Measurements from ENCODE around the gene GPS2.

DNA sequence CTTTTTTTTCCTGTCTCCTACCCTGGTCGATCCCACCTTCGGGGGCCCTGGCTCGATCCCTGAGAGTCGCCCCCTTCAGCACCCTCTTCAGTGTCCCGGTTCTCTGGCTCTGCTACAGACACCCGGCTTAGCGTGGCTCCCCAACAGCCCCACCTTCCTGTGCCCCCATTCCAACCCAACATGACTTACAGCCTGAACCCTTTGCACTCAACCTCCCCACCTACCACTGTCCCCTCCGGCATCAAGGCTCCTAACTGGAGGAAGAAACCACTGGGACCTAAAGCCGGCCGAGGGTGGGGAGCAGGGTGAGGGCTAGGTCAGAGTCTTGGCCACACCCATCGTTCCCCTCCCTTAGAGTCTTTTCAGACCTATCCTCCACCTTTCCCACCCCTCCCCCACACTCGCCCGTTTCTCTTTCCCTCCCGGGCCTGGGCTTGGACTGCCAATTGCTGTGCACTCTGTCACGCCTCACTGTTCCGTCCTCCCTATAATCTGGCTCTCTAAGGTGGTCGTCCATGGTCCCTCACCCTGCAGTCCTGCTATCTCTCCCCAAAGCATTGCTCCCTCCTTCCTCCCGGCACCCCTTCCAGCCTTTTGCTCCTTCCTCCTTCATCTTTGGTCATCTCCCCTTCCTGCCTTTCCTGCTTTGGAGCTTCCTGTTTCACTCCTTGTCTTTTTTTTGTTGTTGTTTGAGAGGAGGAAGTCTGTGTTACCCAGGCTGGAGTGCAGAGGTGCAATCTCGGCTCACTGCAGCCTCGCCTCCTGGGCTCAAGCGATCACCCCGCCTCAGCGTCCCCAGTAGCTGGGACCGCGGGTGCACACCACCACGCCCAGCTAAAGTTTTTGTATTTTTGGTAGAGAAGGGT lies 52.0 kb downstream of the GPS2 start:
- no peak for TF ChIP-seq SETDB1 (IDR thresholded peaks at IDR 0.05; ENCODE audit: insufficient read length, low read length)
- TF ChIP-seq, protein P1, sequence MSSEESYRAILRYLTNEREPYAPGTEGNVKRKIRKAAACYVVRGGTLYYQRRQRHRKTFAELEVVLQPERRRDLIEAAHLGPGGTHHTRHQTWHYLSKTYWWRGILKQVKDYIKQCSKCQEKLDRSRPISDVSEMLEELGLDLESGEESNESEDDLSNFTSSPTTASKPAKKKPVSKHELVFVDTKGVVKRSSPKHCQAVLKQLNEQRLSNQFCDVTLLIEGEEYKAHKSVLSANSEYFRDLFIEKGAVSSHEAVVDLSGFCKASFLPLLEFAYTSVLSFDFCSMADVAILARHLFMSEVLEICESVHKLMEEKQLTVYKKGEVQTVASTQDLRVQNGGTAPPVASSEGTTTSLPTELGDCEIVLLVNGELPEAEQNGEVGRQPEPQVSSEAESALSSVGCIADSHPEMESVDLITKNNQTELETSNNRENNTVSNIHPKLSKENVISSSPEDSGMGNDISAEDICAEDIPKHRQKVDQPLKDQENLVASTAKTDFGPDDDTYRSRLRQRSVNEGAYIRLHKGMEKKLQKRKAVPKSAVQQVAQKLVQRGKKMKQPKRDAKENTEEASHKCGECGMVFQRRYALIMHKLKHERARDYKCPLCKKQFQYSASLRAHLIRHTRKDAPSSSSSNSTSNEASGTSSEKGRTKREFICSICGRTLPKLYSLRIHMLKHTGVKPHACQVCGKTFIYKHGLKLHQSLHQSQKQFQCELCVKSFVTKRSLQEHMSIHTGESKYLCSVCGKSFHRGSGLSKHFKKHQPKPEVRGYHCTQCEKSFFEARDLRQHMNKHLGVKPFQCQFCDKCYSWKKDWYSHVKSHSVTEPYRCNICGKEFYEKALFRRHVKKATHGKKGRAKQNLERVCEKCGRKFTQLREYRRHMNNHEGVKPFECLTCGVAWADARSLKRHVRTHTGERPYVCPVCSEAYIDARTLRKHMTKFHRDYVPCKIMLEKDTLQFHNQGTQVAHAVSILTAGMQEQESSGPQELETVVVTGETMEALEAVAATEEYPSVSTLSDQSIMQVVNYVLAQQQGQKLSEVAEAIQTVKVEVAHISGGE (tag by site-specific recombination; conservative IDR thresholded peaks at IDR 0.05; ENCODE audit: low read depth): no peak
- TF ChIP-seq ZNF140 (tag by site-specific recombination; IDR thresholded peaks at IDR 0.05): no peak
- TF ChIP-seq, protein P2, sequence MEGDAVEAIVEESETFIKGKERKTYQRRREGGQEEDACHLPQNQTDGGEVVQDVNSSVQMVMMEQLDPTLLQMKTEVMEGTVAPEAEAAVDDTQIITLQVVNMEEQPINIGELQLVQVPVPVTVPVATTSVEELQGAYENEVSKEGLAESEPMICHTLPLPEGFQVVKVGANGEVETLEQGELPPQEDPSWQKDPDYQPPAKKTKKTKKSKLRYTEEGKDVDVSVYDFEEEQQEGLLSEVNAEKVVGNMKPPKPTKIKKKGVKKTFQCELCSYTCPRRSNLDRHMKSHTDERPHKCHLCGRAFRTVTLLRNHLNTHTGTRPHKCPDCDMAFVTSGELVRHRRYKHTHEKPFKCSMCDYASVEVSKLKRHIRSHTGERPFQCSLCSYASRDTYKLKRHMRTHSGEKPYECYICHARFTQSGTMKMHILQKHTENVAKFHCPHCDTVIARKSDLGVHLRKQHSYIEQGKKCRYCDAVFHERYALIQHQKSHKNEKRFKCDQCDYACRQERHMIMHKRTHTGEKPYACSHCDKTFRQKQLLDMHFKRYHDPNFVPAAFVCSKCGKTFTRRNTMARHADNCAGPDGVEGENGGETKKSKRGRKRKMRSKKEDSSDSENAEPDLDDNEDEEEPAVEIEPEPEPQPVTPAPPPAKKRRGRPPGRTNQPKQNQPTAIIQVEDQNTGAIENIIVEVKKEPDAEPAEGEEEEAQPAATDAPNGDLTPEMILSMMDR (tag by site-specific recombination; IDR thresholded peaks at IDR 0.05): no peak
- TF ChIP-seq, protein P3, sequence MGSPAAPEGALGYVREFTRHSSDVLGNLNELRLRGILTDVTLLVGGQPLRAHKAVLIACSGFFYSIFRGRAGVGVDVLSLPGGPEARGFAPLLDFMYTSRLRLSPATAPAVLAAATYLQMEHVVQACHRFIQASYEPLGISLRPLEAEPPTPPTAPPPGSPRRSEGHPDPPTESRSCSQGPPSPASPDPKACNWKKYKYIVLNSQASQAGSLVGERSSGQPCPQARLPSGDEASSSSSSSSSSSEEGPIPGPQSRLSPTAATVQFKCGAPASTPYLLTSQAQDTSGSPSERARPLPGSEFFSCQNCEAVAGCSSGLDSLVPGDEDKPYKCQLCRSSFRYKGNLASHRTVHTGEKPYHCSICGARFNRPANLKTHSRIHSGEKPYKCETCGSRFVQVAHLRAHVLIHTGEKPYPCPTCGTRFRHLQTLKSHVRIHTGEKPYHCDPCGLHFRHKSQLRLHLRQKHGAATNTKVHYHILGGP (tag by site-specific recombination; IDR thresholded peaks at IDR 0.05): no peak; the same call in 1 of the 2 replicates
- no peak for TF ChIP-seq ZNF560 (tag by site-specific recombination; IDR thresholded peaks at IDR 0.05; ENCODE audit: borderline replicate concordance)
- TF ChIP-seq, protein P4, sequence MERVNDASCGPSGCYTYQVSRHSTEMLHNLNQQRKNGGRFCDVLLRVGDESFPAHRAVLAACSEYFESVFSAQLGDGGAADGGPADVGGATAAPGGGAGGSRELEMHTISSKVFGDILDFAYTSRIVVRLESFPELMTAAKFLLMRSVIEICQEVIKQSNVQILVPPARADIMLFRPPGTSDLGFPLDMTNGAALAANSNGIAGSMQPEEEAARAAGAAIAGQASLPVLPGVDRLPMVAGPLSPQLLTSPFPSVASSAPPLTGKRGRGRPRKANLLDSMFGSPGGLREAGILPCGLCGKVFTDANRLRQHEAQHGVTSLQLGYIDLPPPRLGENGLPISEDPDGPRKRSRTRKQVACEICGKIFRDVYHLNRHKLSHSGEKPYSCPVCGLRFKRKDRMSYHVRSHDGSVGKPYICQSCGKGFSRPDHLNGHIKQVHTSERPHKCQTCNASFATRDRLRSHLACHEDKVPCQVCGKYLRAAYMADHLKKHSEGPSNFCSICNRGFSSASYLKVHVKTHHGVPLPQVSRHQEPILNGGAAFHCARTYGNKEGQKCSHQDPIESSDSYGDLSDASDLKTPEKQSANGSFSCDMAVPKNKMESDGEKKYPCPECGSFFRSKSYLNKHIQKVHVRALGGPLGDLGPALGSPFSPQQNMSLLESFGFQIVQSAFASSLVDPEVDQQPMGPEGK (tag by site-specific recombination; IDR thresholded peaks at IDR 0.05): peak; percentile 19; the same call in 1 of the 2 replicates
- TF ChIP-seq, protein P5, sequence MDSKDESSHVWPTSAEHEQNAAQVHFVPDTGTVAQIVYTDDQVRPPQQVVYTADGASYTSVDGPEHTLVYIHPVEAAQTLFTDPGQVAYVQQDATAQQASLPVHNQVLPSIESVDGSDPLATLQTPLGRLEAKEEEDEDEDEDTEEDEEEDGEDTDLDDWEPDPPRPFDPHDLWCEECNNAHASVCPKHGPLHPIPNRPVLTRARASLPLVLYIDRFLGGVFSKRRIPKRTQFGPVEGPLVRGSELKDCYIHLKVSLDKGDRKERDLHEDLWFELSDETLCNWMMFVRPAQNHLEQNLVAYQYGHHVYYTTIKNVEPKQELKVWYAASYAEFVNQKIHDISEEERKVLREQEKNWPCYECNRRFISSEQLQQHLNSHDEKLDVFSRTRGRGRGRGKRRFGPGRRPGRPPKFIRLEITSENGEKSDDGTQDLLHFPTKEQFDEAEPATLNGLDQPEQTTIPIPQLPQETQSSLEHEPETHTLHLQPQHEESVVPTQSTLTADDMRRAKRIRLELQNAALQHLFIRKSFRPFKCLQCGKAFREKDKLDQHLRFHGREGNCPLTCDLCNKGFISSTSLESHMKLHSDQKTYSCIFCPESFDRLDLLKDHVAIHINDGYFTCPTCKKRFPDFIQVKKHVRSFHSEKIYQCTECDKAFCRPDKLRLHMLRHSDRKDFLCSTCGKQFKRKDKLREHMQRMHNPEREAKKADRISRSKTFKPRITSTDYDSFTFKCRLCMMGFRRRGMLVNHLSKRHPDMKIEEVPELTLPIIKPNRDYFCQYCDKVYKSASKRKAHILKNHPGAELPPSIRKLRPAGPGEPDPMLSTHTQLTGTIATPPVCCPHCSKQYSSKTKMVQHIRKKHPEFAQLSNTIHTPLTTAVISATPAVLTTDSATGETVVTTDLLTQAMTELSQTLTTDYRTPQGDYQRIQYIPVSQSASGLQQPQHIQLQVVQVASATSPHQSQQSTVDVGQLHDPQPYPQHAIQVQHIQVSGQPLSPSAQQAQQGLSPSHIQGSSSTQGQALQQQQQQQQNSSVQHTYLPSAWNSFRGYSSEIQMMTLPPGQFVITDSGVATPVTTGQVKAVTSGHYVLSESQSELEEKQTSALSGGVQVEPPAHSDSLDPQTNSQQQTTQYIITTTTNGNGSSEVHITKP (tag by site-specific recombination; IDR thresholded peaks at IDR 0.05): peak; percentile 88
- peak; percentile 23; the same call in 1 of the 2 replicates for TF ChIP-seq SP3 (tag by site-specific recombination; IDR thresholded peaks at IDR 0.05)
- TF ChIP-seq, protein P6, sequence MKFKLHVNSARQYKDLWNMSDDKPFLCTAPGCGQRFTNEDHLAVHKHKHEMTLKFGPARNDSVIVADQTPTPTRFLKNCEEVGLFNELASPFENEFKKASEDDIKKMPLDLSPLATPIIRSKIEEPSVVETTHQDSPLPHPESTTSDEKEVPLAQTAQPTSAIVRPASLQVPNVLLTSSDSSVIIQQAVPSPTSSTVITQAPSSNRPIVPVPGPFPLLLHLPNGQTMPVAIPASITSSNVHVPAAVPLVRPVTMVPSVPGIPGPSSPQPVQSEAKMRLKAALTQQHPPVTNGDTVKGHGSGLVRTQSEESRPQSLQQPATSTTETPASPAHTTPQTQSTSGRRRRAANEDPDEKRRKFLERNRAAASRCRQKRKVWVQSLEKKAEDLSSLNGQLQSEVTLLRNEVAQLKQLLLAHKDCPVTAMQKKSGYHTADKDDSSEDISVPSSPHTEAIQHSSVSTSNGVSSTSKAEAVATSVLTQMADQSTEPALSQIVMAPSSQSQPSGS (tag by site-specific recombination; IDR thresholded peaks at IDR 0.05; ENCODE audit: low read depth): no peak

Measured in HEK293 (cell line).